ENCODE measurements around the gene TIE1. TPM values are rescaled to one million over a fixed set of nuclear protein-coding genes. Genes with fewer than 3 reads are reported as not detected.

TIE1 gene
- polyA plus RNA-seq, 2 donors, result 4.2 to 4.7 TPM

DNA sequence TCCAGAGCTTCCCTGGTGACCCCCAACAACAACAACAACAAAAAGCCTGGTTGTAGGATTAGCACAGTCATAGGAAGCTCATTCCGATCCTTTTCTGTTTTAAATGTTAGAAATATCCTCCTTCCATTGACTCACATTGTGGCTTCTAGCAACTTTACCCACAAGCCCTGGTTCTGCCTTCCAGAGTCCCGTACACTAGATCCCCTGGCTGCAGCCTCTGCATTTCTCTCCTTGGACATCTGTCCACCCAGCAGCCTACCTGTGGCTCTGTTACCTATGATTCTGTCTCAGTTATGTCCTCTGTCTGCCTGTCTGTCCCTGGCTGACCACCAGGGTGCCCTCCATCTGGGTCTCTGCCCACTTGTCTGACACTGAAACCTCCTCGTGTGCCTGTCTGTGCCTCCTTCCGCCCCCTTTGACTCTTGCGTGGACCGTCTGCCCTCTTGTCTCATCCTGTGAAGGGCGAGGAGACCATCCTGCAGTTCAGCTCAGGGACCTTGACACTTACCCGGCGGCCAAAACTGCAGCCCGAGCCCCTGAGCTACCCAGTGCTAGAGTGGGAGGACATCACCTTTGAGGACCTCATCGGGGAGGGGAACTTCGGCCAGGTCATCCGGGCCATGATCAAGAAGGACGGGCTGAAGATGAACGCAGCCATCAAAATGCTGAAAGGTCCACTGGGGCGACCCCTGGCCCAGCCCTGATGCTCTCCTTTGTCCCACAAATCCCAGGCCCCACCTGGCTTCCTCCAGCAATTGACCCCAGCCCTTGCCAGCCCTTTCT, 16.1 kb downstream of the TIE1 start:
- WGBS, 2 donors, result 88% methylated on average over 16 of the region's 16 CpGs

DNA sequence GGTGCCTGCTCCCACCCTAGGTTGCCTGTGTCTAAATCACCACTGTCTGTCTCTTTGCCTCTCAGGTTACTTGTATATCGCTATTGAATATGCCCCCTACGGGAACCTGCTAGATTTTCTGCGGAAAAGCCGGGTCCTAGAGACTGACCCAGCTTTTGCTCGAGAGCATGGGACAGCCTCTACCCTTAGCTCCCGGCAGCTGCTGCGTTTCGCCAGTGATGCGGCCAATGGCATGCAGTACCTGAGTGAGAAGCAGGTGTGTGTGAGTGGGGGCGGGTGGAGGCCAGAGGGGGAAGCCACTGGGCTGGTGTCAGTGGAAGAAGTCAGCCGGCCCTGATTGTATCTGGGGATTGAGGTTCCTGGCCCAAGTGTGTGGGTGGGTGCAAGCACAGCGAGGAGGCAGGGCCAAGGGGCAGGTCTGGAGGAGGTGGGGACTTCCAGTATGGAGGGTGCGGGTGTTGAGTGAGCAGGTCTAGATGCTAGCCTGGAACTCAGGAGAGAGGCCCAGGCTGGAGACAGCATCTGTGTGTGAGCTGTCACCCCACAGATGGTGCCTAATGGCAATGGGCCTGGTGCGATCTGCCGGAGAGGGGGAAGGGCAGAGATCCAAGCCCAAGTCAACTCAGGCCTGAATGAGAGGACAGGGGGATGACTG, 17.2 kb downstream of the TIE1 start:
- Histone ChIP-seq H3K4me1 (ENCODE audit: control insufficient read depth in 2 of 2, insufficient read depth in 2 of 2, low read length in 1 of 2) (no peaks in the 10 kb centered on the region), H3K4me3 (ENCODE audit: low read depth in 1 of 2, low read length in 2 of 2) (no peak overlapping the region), H3K27me3 (ENCODE audit: control insufficient read depth in 1 of 2, insufficient read depth in 2 of 2, low read length in 2 of 2) (no peaks in the 10 kb centered on the region), H3K9me3 (ENCODE audit: control insufficient read depth in 2 of 2, insufficient read depth in 1 of 2, low read depth in 1 of 2, low read length in 1 of 2) (no peaks in the 10 kb centered on the region), H3K27ac (ENCODE audit: low read depth in 2 of 2, low read length in 1 of 2) (no peak overlapping the region), H3K36me3 (ENCODE audit: control insufficient read depth in 2 of 2, insufficient read depth in 2 of 2, low read length in 1 of 2) (no peaks in the 10 kb centered on the region)
- 82 to 84% methylated on average over 15 of the region's 15 CpGs for WGBS, 2 donors

More for the DNA sequence above, 16.1 kb downstream of the TIE1 start:
- no peak overlapping the region for H3K4me3 ChIP-seq (ENCODE audit: low read depth in 1 of 2, low read length in 2 of 2)
- H3K27ac ChIP-seq (ENCODE audit: low read depth in 2 of 2, low read length in 1 of 2), result no peak overlapping the region
- H3K4me1 ChIP-seq (ENCODE audit: control insufficient read depth in 2 of 2, insufficient read depth in 2 of 2, low read length in 1 of 2), result no peaks in the 10 kb centered on the region
- no peaks in the 10 kb centered on the region for H3K27me3 ChIP-seq (ENCODE audit: control insufficient read depth in 1 of 2, insufficient read depth in 2 of 2, low read length in 2 of 2)
- H3K36me3 ChIP-seq (ENCODE audit: control insufficient read depth in 2 of 2, insufficient read depth in 2 of 2, low read length in 1 of 2), result no peaks in the 10 kb centered on the region
- peaks cover 0 to 3% of the 10 kb centered on the region in 2 donors for H3K9me3 ChIP-seq (ENCODE audit: control insufficient read depth in 2 of 2, insufficient read depth in 1 of 2, low read depth in 1 of 2, low read length in 1 of 2)

GRCh38 chr1:43318831-43319230, 18.0 kb downstream of the TIE1 start:
- no peaks in the 10 kb centered on the region for H3K36me3 ChIP-seq (ENCODE audit: control insufficient read depth in 2 of 2, insufficient read depth in 2 of 2, low read length in 1 of 2)
- H3K27ac ChIP-seq (ENCODE audit: low read depth in 2 of 2, low read length in 1 of 2), result no peak overlapping the region
- 65 to 67% methylated on average over 4 of the region's 4 CpGs for WGBS, 2 donors
- H3K4me1 ChIP-seq (ENCODE audit: control insufficient read depth in 2 of 2, insufficient read depth in 2 of 2, low read length in 1 of 2), result no peaks in the 10 kb centered on the region
- no peaks in the 10 kb centered on the region for H3K27me3 ChIP-seq (ENCODE audit: control insufficient read depth in 1 of 2, insufficient read depth in 2 of 2, low read length in 2 of 2)
- H3K4me3 ChIP-seq (ENCODE audit: low read depth in 1 of 2, low read length in 2 of 2), result no peak overlapping the region
- no peaks in the 10 kb centered on the region for H3K9me3 ChIP-seq (ENCODE audit: control insufficient read depth in 2 of 2, insufficient read depth in 1 of 2, low read depth in 1 of 2, low read length in 1 of 2)

GRCh38 chr1:43319288-43319687, 18.5 kb downstream of the TIE1 start:
- no peaks in the 10 kb centered on the region for H3K4me1 ChIP-seq (ENCODE audit: control insufficient read depth in 2 of 2, insufficient read depth in 2 of 2, low read length in 1 of 2)
- H3K4me3 ChIP-seq (ENCODE audit: low read depth in 1 of 2, low read length in 2 of 2), result no peak overlapping the region
- H3K27ac ChIP-seq (ENCODE audit: low read depth in 2 of 2, low read length in 1 of 2), result no peak overlapping the region
- WGBS, 2 donors, result 92 to 94% methylated on average over 5 of the region's 5 CpGs
- H3K36me3 ChIP-seq (ENCODE audit: control insufficient read depth in 2 of 2, insufficient read depth in 2 of 2, low read length in 1 of 2), result no peaks in the 10 kb centered on the region
- H3K9me3 ChIP-seq (ENCODE audit: control insufficient read depth in 2 of 2, insufficient read depth in 1 of 2, low read depth in 1 of 2, low read length in 1 of 2), result no peaks in the 10 kb centered on the region
- no peaks in the 10 kb centered on the region for H3K27me3 ChIP-seq (ENCODE audit: control insufficient read depth in 1 of 2, insufficient read depth in 2 of 2, low read length in 2 of 2)

GRCh38 chr1:43319766-43320165, 19.0 kb downstream of the TIE1 start:
- H3K4me3 ChIP-seq (ENCODE audit: low read depth in 1 of 2, low read length in 2 of 2), result no peak overlapping the region
- no peaks in the 10 kb centered on the region for H3K27me3 ChIP-seq (ENCODE audit: control insufficient read depth in 1 of 2, insufficient read depth in 2 of 2, low read length in 2 of 2)
- WGBS, 2 donors, result 67 to 76% methylated on average over 3 of the region's 3 CpGs
- H3K9me3 ChIP-seq (ENCODE audit: control insufficient read depth in 2 of 2, insufficient read depth in 1 of 2, low read depth in 1 of 2, low read length in 1 of 2), result no peaks in the 10 kb centered on the region
- H3K36me3 ChIP-seq (ENCODE audit: control insufficient read depth in 2 of 2, insufficient read depth in 2 of 2, low read length in 1 of 2), result no peaks in the 10 kb centered on the region
- H3K27ac ChIP-seq (ENCODE audit: low read depth in 2 of 2, low read length in 1 of 2), result no peak overlapping the region
- no peaks in the 10 kb centered on the region for H3K4me1 ChIP-seq (ENCODE audit: control insufficient read depth in 2 of 2, insufficient read depth in 2 of 2, low read length in 1 of 2)

GRCh38 chr1:43321331-43321891, 20.6 kb downstream of the TIE1 start:
- Histone ChIP-seq H3K9me3 (ENCODE audit: control insufficient read depth in 2 of 2, insufficient read depth in 1 of 2, low read depth in 1 of 2, low read length in 1 of 2) (no peaks in the 10 kb centered on the region), H3K27ac (ENCODE audit: low read depth in 2 of 2, low read length in 1 of 2) (no peak overlapping the region), H3K4me3 (ENCODE audit: low read depth in 1 of 2, low read length in 2 of 2) (no peak overlapping the region), H3K36me3 (ENCODE audit: control insufficient read depth in 2 of 2, insufficient read depth in 2 of 2, low read length in 1 of 2) (no peaks in the 10 kb centered on the region), H3K4me1 (ENCODE audit: control insufficient read depth in 2 of 2, insufficient read depth in 2 of 2, low read length in 1 of 2) (no peaks in the 10 kb centered on the region), H3K27me3 (ENCODE audit: control insufficient read depth in 1 of 2, insufficient read depth in 2 of 2, low read length in 2 of 2) (no peaks in the 10 kb centered on the region)
- WGBS, 2 donors, result 91 to 93% methylated on average over 16 of the region's 16 CpGs

DNA sequence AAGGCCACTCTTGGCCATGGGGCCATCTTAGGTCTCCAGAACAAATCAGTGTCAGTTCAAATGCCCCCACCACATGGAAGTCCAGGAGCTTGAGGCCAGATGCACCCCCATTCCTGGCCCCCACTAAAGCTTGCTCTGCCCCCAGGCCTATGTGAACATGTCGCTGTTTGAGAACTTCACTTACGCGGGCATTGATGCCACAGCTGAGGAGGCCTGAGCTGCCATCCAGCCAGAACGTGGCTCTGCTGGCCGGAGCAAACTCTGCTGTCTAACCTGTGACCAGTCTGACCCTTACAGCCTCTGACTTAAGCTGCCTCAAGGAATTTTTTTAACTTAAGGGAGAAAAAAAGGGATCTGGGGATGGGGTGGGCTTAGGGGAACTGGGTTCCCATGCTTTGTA, 21.7 kb downstream of the TIE1 start:
- no peaks in the 10 kb centered on the region for H3K9me3 ChIP-seq (ENCODE audit: control insufficient read depth in 2 of 2, insufficient read depth in 1 of 2, low read depth in 1 of 2, low read length in 1 of 2)
- WGBS, 2 donors, result 91 to 95% methylated on average over 5 of the region's 5 CpGs
- H3K27me3 ChIP-seq (ENCODE audit: control insufficient read depth in 1 of 2, insufficient read depth in 2 of 2, low read length in 2 of 2), result no peaks in the 10 kb centered on the region
- no peak overlapping the region for H3K27ac ChIP-seq (ENCODE audit: low read depth in 2 of 2, low read length in 1 of 2)
- no peaks in the 10 kb centered on the region for H3K4me1 ChIP-seq (ENCODE audit: control insufficient read depth in 2 of 2, insufficient read depth in 2 of 2, low read length in 1 of 2)
- no peak overlapping the region for H3K4me3 ChIP-seq (ENCODE audit: low read depth in 1 of 2, low read length in 2 of 2)
- no peaks in the 10 kb centered on the region for H3K36me3 ChIP-seq (ENCODE audit: control insufficient read depth in 2 of 2, insufficient read depth in 2 of 2, low read length in 1 of 2)

DNA sequence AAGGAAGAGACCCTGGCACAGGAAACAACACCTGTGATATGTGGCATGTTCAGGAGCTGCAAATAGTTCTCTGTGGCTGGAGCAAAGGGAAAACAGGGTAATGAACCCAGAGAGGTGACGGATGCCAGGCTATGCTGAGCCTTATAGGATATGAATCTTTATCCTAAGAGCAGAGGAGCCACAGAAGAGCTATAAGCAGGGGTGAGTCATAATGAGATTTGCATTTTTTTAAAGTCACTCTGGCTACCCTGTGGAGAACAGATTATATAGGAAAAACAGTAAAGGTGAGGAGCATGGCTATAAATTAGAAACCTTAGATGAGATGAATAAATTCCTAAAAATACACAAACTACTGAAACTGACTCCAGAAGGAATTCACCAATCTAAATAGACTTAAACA, 24.0 kb downstream of the TIE1 start:
- Histone ChIP-seq H3K9me3 (ENCODE audit: control insufficient read depth in 2 of 2, insufficient read depth in 1 of 2, low read depth in 1 of 2, low read length in 1 of 2) (peaks cover 2 to 3% of the 10 kb centered on the region in 2 donors), H3K4me1 (ENCODE audit: control insufficient read depth in 2 of 2, insufficient read depth in 2 of 2, low read length in 1 of 2) (peaks cover 0 to 2% of the 10 kb centered on the region in 2 donors), H3K36me3 (ENCODE audit: control insufficient read depth in 2 of 2, insufficient read depth in 2 of 2, low read length in 1 of 2) (no peaks in the 10 kb centered on the region), H3K4me3 (ENCODE audit: low read depth in 1 of 2, low read length in 2 of 2) (no peak overlapping the region), H3K27me3 (ENCODE audit: control insufficient read depth in 1 of 2, insufficient read depth in 2 of 2, low read length in 2 of 2) (no peaks in the 10 kb centered on the region), H3K27ac (ENCODE audit: low read depth in 2 of 2, low read length in 1 of 2) (no peak overlapping the region)
- WGBS, 2 donors, result 89 to 91% methylated on average over 1 of the region's 1 CpG

- no peaks in the 10 kb centered on the region for H3K36me3 ChIP-seq (ENCODE audit: control insufficient read depth in 2 of 2, insufficient read depth in 2 of 2, low read length in 1 of 2)
- H3K9me3 ChIP-seq (ENCODE audit: control insufficient read depth in 2 of 2, insufficient read depth in 1 of 2, low read depth in 1 of 2, low read length in 1 of 2), result peaks cover 2 to 3% of the 10 kb centered on the region in 2 donors
- H3K4me3 ChIP-seq (ENCODE audit: low read depth in 1 of 2, low read length in 2 of 2), result no peak overlapping the region
- no peak overlapping the region for H3K27ac ChIP-seq (ENCODE audit: low read depth in 2 of 2, low read length in 1 of 2)
- no peaks in the 10 kb centered on the region for H3K27me3 ChIP-seq (ENCODE audit: control insufficient read depth in 1 of 2, insufficient read depth in 2 of 2, low read length in 2 of 2)
- H3K4me1 ChIP-seq (ENCODE audit: control insufficient read depth in 2 of 2, insufficient read depth in 2 of 2, low read length in 1 of 2), result peaks cover 3% of the 10 kb centered on the region in 2 donors
These were observed 24.6 kb downstream of the TIE1 start for GRCh38 chr1:43325381-43325780.
